Ectodermal cell (in vitro differentiated cells): ENCODE results near the gene LRRC8C.

Experiments
- H3K27ac ChIP-seq: 2 replicates; pipeline ENCODE4 v1.7.0; 2013; ENCODE audit warnings: mild to moderate bottlenecking, low read depth, low read length; ENCODE audit not compliant: insufficient read depth, poor library complexity, severe bottlenecking
- H3K27me3 ChIP-seq: 2 replicates; pipeline ENCODE4 v1.7.0; 2013; ENCODE audit warnings: mild to moderate bottlenecking, low read length; ENCODE audit not compliant: insufficient read depth, control insufficient read depth, poor library complexity, severe bottlenecking
- H3K36me3 ChIP-seq: one replicate; pipeline ENCODE4 v1.7.0; 2013; ENCODE audit warnings: low read length; ENCODE audit not compliant: control insufficient read depth, insufficient read depth
- H3K4me1 ChIP-seq: one replicate; pipeline ENCODE4 v1.7.0; 2013; ENCODE audit warnings: low read length; ENCODE audit not compliant: control insufficient read depth, insufficient read depth
- H3K4me3 ChIP-seq: 2 replicates; pipeline ENCODE4 v1.7.0; 2013; ENCODE audit warnings: low read depth, low read length, control low read depth; ENCODE audit not compliant: insufficient read depth
- H3K9me3 ChIP-seq: 2 replicates; pipeline ENCODE4 v1.7.0; 2013; ENCODE audit warnings: mild to moderate bottlenecking, low read length, moderate library complexity; ENCODE audit not compliant: control insufficient read depth
- WGBS, 2 experiments: methylation state at CpG; one replicate each; pipeline ENCODE4 v1.1.7; 2013; ENCODE audit warnings: missing lambda C conversion rate in 2 of 2; 5-methylcytosine and 5-hydroxymethylcytosine counted together

The LRRC8C gene

DNA sequence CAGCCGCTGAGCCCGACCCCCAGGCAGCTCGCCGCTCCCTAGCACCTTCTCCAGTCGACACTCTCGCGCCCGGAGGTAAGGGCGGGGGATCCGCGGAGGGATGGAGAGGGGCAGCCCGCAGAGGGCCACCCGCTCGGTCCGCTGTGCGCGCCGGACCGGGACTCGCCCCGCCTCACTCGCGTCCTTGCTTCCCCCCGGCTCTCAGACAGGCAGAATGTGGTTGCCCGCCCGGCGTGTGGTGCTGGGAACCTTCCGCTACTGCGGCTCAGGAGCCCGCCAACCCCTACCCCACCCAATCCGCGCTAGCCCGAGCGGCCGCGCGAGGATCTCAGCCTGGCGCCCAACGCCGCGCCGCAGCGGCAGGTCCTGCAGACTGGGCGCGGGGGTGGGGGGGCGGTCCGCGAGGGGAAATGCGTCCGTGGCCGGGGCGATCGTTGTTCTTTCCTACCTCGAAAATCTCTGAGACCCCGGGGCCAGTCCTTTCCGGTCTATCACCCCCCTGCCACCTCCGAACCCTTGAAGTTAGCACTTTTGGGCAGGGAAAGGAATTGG lies 404 bp downstream of the LRRC8C start:
- Histone ChIP-seq H3K4me1 (peaks cover 16% of the 10 kb centered on the region), H3K27me3 (peaks cover 49% of the 10 kb centered on the region), H3K36me3 (no peaks in the 10 kb centered on the region), H3K27ac (no peak overlapping the region), H3K4me3 (peak overlapping the region; percentile 67), H3K9me3 (no peaks in the 10 kb centered on the region)
- WGBS, 2 experiments, result 0% methylated on average over 56 to 57 of the region's 57 CpGs

DNA sequence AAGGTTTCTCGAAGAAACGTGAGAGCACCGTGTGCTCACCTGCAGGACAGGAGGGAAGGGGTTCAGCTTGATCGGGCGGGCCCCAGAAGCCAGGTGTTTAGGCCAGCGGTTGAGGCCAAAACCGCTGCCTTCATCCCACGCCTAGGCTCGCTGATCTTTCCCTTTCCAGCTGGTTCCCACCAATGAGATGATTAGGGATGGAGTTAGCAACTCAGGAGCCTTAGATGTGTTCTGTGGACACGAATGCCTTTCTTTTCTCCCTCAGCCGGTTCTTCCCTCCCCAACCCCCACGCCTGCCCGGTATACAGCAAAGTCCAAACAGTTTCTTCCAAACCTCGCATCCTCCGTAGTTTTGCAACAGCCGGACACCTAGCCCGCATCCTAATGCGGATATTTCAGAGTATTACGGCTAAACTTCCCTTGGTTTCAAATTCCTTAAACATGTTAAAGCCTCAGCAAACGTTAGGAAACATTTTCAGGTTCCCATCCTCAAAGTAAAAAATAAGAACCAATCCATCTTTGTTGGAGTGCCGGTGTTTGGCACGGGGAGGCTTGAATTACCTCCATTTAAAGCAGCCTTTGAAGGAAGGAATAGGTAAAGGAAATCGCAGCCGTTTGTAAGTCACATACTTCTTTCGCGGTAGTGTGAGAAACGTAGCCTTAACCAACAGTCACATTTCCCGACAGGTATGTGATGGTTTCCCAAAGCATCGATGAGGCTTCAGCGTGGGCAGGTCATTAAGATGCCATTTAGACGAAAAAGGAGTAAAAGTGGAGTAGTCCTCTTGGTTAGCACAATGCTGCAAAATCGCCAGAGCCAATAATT lies 1.1 kb downstream of the LRRC8C start:
- 4 to 8% methylated on average over 31 of the region's 32 CpGs for WGBS, 2 experiments
- peak overlapping the region; percentile 67 for H3K4me3 ChIP-seq
- H3K27me3 ChIP-seq, result peaks cover 49% of the 10 kb centered on the region
- no peaks in the 10 kb centered on the region for H3K36me3 ChIP-seq
- H3K4me1 ChIP-seq, result peaks cover 16% of the 10 kb centered on the region
- no peaks in the 10 kb centered on the region for H3K9me3 ChIP-seq
- H3K27ac ChIP-seq, result no peak overlapping the region

GRCh38 chr1:89635825-89636815 lies 3.2 kb downstream of the LRRC8C start:
- H3K4me3 ChIP-seq, result no peak overlapping the region
- peaks cover 13% of the 10 kb centered on the region for H3K4me1 ChIP-seq
- WGBS, 2 experiments, result 89 to 91% methylated on average over 5 of the region's 6 CpGs
- no peaks in the 10 kb centered on the region for H3K9me3 ChIP-seq
- H3K36me3 ChIP-seq, result no peaks in the 10 kb centered on the region
- H3K27ac ChIP-seq, result no peak overlapping the region
- peaks cover 42% of the 10 kb centered on the region for H3K27me3 ChIP-seq

DNA sequence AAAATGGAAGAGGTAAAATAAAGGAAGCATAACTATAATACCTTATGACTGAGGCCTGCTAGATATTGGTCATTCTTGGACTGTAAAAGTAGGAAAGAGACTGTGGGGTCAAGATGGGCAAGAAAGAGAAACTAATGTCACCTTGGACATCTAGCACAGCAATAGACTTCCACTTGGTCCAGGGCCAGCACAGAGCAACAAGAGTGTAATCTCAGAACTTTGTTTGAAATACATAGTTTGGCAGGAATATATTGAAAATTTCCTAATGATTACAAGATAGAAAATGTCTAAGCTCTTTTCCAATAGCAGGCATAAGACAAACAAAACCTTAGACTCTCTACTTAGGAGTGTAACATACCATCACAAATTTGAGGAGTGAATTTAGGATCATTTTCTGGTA lies 4.6 kb downstream of the LRRC8C start:
- Histone ChIP-seq H3K36me3 (no peaks in the 10 kb centered on the region), H3K4me3 (no peak overlapping the region), H3K27me3 (peaks cover 36% of the 10 kb centered on the region), H3K27ac (no peak overlapping the region), H3K4me1 (peaks cover 5% of the 10 kb centered on the region), H3K9me3 (no peaks in the 10 kb centered on the region)

- no peak overlapping the region for H3K4me3 ChIP-seq
- H3K36me3 ChIP-seq, result no peaks in the 10 kb centered on the region
- peaks cover 11% of the 10 kb centered on the region for H3K27me3 ChIP-seq
- no peaks in the 10 kb centered on the region for H3K4me1 ChIP-seq
- H3K9me3 ChIP-seq, result no peaks in the 10 kb centered on the region
- no peak overlapping the region for H3K27ac ChIP-seq
Observed at GRCh38 chr1:89640440-89640839, 7.5 kb downstream of the LRRC8C start.

DNA sequence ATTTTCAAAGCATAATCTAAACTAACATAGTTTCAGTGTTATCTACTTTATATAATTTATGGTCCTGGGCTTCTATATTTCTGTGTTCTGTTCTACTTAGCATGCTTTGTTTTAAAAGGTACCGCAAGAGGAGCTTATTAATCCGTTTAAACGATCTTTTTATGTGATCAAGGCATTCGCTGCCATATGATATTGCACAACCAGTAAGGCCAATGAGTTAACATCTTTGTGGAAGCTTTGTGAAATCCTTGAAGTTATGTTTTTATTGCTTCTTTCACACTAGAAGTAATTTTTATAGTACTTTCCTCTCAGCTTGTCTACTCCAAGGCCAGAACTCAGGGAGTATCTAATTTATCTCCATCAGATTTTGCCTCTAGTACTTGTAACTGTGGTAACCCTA lies 8.9 kb downstream of the LRRC8C start:
- 93 to 99% methylated on average over 4 of the region's 4 CpGs for WGBS, 2 experiments
- H3K9me3 ChIP-seq, result peaks cover 2% of the 10 kb centered on the region
- H3K4me1 ChIP-seq, result no peaks in the 10 kb centered on the region
- H3K36me3 ChIP-seq, result no peaks in the 10 kb centered on the region
- H3K27ac ChIP-seq, result no peak overlapping the region
- H3K27me3 ChIP-seq, result no peaks in the 10 kb centered on the region
- H3K4me3 ChIP-seq, result no peak overlapping the region

- Histone ChIP-seq H3K27ac (no peak overlapping the region), H3K4me3 (no peak overlapping the region), H3K4me1 (no peaks in the 10 kb centered on the region), H3K9me3 (peaks cover 2% of the 10 kb centered on the region), H3K36me3 (no peaks in the 10 kb centered on the region), H3K27me3 (no peaks in the 10 kb centered on the region)
- WGBS, 2 experiments, result no CpG with 5 or more reads among the region's 2 CpGs
Observed at GRCh38 chr1:89643577-89643976, 10.7 kb downstream of the LRRC8C start.

DNA sequence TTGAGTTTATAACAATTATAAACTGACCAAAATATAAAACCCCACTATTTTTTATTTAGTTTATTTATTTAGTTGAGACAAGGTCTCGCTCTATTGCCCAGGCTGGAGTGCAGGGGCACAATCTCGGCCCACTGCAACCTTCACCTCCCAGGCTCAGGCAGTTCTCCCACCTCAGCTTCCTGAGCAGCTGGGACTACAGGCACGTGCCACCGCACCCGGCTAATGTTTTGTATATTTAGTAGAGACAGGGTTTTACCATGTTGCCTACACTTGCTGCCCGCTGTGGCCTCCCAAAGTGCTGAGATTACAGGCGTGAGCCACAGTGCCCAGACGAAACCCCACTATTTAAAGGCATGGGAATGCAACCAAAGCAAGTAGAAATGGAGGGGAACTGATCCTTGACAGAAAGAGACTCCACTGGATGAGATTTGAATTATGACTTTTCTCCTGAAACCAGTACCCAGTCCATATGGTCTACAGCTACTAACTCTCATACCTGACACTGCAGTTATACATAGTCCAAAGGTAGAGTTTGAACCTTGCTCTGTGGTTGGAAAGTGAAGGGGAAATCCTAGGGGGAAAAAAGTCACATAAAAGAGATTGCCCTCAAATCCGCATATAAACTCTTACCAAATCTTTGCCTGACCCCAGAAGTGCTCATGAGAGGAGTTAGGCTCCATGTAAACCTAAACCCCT lies 11.3 kb downstream of the LRRC8C start:
- Histone ChIP-seq H3K4me3 (no peak overlapping the region), H3K27me3 (no peaks in the 10 kb centered on the region), H3K4me1 (no peaks in the 10 kb centered on the region), H3K9me3 (peaks cover 2% of the 10 kb centered on the region), H3K27ac (no peak overlapping the region), H3K36me3 (no peaks in the 10 kb centered on the region)
- 76 to 84% methylated on average over 9 of the region's 9 CpGs for WGBS, 2 experiments

DNA sequence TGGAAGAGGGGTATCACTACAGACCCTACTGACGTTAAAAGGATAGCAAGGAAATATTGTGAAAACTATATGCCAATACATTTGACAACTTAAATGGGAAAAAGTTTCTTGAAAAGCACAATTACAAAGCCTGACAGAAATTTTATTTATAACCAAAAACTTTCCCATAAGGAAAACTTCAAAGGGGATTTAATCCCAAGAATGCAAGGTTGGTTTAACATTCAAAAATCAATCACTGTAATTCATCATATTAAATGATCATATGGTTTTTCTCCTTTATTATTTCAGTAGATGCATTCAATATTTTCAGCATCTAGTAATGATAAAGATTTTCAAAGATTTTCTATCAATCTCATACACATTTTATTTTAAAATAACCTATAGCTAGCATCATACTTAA lies 13.3 kb downstream of the LRRC8C start:
- WGBS, 2 experiments, result 67% methylated on average over 1 of the region's 1 CpG; no CpG with 5 or more reads in 1 of the 2 experiments
- Histone ChIP-seq H3K4me3 (no peak overlapping the region), H3K27me3 (no peaks in the 10 kb centered on the region)

More for the DNA sequence above, 13.3 kb downstream of the LRRC8C start:
- no peak overlapping the region for H3K27ac ChIP-seq
- peaks cover 2% of the 10 kb centered on the region for H3K9me3 ChIP-seq
- H3K36me3 ChIP-seq, result no peaks in the 10 kb centered on the region
- no peaks in the 10 kb centered on the region for H3K4me1 ChIP-seq
